K562 (cell line): Measurements from ENCODE around the gene SLC4A5. TPM values are rescaled to one million over a fixed set of nuclear protein-coding genes. Genes with fewer than 3 reads are reported as not detected.

Source experiments
- ATAC-seq: fragments of 200-7000 bp; cut with Tn5 transposase; 3 replicates; pipeline ENCODE4 v1.9.1; 2020; ENCODE audit warnings: moderate library complexity
- BruUV-seq: library from RNA; stranded (reverse); fragments of 400-500 nt; replicated peaks from 2 replicates; lab custom pipeline; 2021; lab: Mats Ljungman, UMichigan
- CTCF ChIA-PET: fragments of 300-600 bp; formaldehyde crosslinking; extraction: SDS; loops from one replicate; lab custom pipeline; 2021; ENCODE audit warnings: low intra/inter-chr PET ratio; lab: Yijun Ruan, JAX
- POLR2A ChIA-PET: fragments of 300-600, 350-650 bp; sonication (Branson Sonifier 250); formaldehyde crosslinking; extraction: SDS; loops from one replicate; lab custom pipeline; 2021; ENCODE audit warnings: antibody characterized with exemption, inconsistent platforms; lab: Yijun Ruan, JAX
- DNase-seq, 4 experiments: peaks; one replicate each; pipeline versions ENCODE4 v3.0.0 to v3.0.0-alpha.2; 2011 to 2018; ENCODE audit warnings: low spot score in 3 of 4, mixed read lengths in 3 of 4; ENCODE audit errors: extremely low read depth in 1 of 4
- FAIRE-seq: peaks from 2 replicates; lab custom pipeline; 2011; peaks lifted over from hg19 to GRCh38; lab: Jason Lieb, UNC
- H2AFZ ChIP-seq: 2 replicates; pipeline ENCODE4 v1.6.0; 2011; ENCODE audit warnings: low read depth, low read length, control low read depth, inconsistent platforms
- H3K27ac ChIP-seq: fragments of 200-600 bp; 3 replicates; pipeline ENCODE4 v1.8.0; 2011; ENCODE audit warnings: low read depth, mild to moderate bottlenecking, control low read depth, inconsistent platforms, low read length, moderate library complexity, mixed read lengths; ENCODE audit errors: extremely low read depth
- H3K27me3 ChIP-seq, 2 experiments: fragments of 300-600 bp in 1 of 2; 2 replicates in 1 of 2; 3 replicates in 1 of 2; pipeline versions ENCODE4 v1.6.0 to v1.8.0; 2011; ENCODE audit warnings: inconsistent platforms in 2 of 2, low read length in 2 of 2, mild to moderate bottlenecking in 1 of 2, mixed read lengths in 1 of 2, moderate library complexity in 1 of 2; ENCODE audit not compliant: control insufficient read depth in 2 of 2, insufficient read depth in 2 of 2
- H3K36me3 ChIP-seq: fragments of 300-600 bp; 3 replicates; pipeline ENCODE4 v1.8.0; 2011; ENCODE audit warnings: mild to moderate bottlenecking, low read length, inconsistent platforms; ENCODE audit not compliant: control insufficient read depth, insufficient read depth
- H3K4me1 ChIP-seq, 2 experiments: fragments of 200-600 bp in 1 of 2; replicated peaks in 1 of 2; 2 replicates in 1 of 2; 3 replicates in 1 of 2; pipeline versions ENCODE4 v1.5.1 to v1.8.0; 2011; ENCODE audit warnings: inconsistent platforms in 2 of 2, low read length in 2 of 2, mild to moderate bottlenecking in 1 of 2, mixed read lengths in 1 of 2, moderate library complexity in 1 of 2; ENCODE audit not compliant: control insufficient read depth in 2 of 2, insufficient read depth in 2 of 2
- H3K4me2 ChIP-seq: 2 replicates; pipeline ENCODE4 v1.6.1; 2011; ENCODE audit warnings: low read length, control low read depth, inconsistent platforms, mixed read lengths; ENCODE audit not compliant: insufficient read depth
- H3K4me3 ChIP-seq: fragments of 200-600 bp; sonication (generic), shearing (Covaris generic); 2 replicates; pipeline ENCODE4 v1.5.1; 2016; ENCODE audit warnings: control low read depth, inconsistent platforms
- H3K79me2 ChIP-seq: fragments of 200-600 bp; 3 replicates; pipeline ENCODE4 v1.8.0; 2011; ENCODE audit warnings: low read length, inconsistent platforms; ENCODE audit not compliant: control insufficient read depth, insufficient read depth
- H3K9ac ChIP-seq, 2 experiments: 2 replicates each; pipeline versions ENCODE4 v1.6.0 to v1.6.1; 2011; ENCODE audit warnings: low read depth in 2 of 2, low read length in 2 of 2, control low read depth in 1 of 2, inconsistent platforms in 1 of 2, mild to moderate bottlenecking in 1 of 2, mixed read lengths in 1 of 2; ENCODE audit not compliant: insufficient read depth in 1 of 2
- H3K9me1 ChIP-seq: one replicate; pipeline ENCODE4 v1.6.0; 2011; ENCODE audit warnings: inconsistent platforms, mild to moderate bottlenecking, low read length, moderate library complexity; ENCODE audit not compliant: control insufficient read depth, insufficient read depth
- H3K9me3 ChIP-seq: replicated peaks from 2 replicates; pipeline ENCODE4 v1.5.1; 2011; ENCODE audit warnings: low read depth, low read length, inconsistent platforms; ENCODE audit not compliant: control insufficient read depth, insufficient read depth
- H4K20me1 ChIP-seq: replicated peaks from 2 replicates; pipeline ENCODE4 v1.6.1; 2011; ENCODE audit warnings: low read length, inconsistent platforms, mixed read lengths; ENCODE audit not compliant: control insufficient read depth, insufficient read depth
- RAD21 ChIP-seq, 2 experiments: fragments of 250-450 bp in 1 of 2; fragments of 450-650 bp in 1 of 2; sonication (Bioruptor Pico) in 1 of 2; formaldehyde crosslinking in 1 of 2; IDR thresholded peaks in 1 of 2; conservative IDR thresholded peaks in 1 of 2; 2 replicates each; pipeline versions ENCODE4 v1.4.0 to v1.8.0; 2020 to 2022; ENCODE audit warnings: mild to moderate bottlenecking in 2 of 2, moderate library complexity in 1 of 2
- WGBS: fragments of 100-300 bp; shearing (Covaris generic); methylation state at CpG from one replicate; pipeline ENCODE4 v1.1.6; 2016; ENCODE audit warnings: low coverage, mixed read lengths; ENCODE audit not compliant: insufficient coverage; ENCODE audit errors: missing lambda C conversion rate; 5-methylcytosine and 5-hydroxymethylcytosine counted together
- in situ Hi-C: fragments of 300-500 bp; cut with MboI; formaldehyde crosslinking; loops from 4 replicates; pipeline ENCODE4 v1.15.0; 2018; ENCODE audit warnings: inconsistent platforms, mixed read lengths
- intact Hi-C: fragments of 100-400 bp; cut with micrococcal nuclease; formaldehyde crosslinking; loops from 2 replicates; pipeline ENCODE4 v1.14.2; 2022
- polyA plus RNA-seq, 8 experiments: library from polyadenylated mRNA; depleted of rRNA in 4 of 8; stranded (reverse) in 5 of 8; unstranded in 3 of 8; fragments of >200 nt; fragmentation: Nextera tagmentation in 2 of 8; fragmentation: Illumina TruSeq in 1 of 8; extraction: Ambion mirVana in 2 of 8; extraction: Trizol in 1 of 8; gene quantifications; 2 replicates each; pipeline versions ENCODE4 v1.2.1 to v1.2.3, GENCODE V29; 2011 to 2014; ENCODE audit warnings: inconsistent platforms in 1 of 8, missing spikeins in 1 of 8
- total RNA-seq, 7 experiments: library from RNA; depleted of rRNA in 6 of 7; stranded (reverse); fragments of >200 nt in 6 of 7; fragmentation: Illumina TruSeq in 2 of 7; extraction: Trizol in 2 of 7; gene quantifications; 2 replicates each; pipeline versions ENCODE4 v1.2.1 to v1.2.3, GENCODE V29; 2011 to 2021; ENCODE audit warnings: low replicate concordance in 1 of 7
- TF ChIP-seq, protein P1 (sequence below), 3 experiments: IDR thresholded peaks in 2 of 3; conservative IDR thresholded peaks in 1 of 3; 2 replicates each; pipeline ENCODE4 v1.5.1; 2011 to 2012; ENCODE audit warnings: low read length in 3 of 3, mild to moderate bottlenecking in 3 of 3, control low read depth in 2 of 3, improper control_type of control experiment in 1 of 3, inconsistent platforms in 1 of 3, low read depth in 1 of 3, mixed read lengths in 1 of 3, moderate library complexity in 1 of 3; ENCODE audit not compliant: insufficient read depth in 2 of 3
- TF ChIP-seq, protein P2 (sequence below): fragments of 450-650 bp; IDR thresholded peaks from 2 replicates; pipeline ENCODE4 v1.6.1; 2016; ENCODE audit warnings: low read depth
- TF ChIP-seq, protein P3 (sequence below): fragments of 450-650 bp; IDR thresholded peaks from 2 replicates; pipeline ENCODE4 v1.6.1; 2016

Gene SLC4A5
- total and polyA plus RNA-seq, 9 of the 15 experiments (the other 6 are each of a cell fraction or from before 2014, with no cell fraction given), result 0.03 to 0.77 (median 0.14) TPM; not detected in 1

DNA sequence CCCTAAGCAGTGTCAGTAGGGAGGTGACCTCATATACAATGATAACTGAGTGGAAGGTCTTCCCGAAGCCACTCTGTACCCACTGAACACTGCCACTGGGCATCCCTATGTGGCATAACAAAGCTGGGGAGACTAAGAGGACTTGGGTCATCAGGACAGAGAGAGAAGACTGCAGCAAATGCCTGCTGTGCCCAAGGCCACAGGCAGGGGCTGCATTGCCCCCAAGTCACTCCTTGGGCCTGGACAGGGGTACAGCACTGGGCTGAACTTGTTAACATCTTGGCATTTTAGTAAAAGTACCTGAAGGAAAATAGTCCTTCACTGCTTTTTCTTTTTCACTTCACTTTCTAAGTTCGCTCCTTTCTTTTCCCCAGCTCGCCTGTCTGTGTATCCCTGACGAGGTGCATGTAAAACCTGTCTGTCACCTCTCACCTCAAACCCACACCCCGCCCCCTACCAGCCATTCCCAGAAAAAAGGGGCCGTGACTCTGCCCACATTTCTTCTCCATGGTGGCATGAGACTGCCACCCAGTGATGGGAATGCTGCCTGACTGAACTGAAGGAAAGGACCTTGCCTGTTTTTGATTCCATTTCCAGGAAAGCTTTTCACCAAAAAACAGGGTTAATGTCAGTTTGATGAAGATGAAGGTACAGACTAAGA is 81.9 kb downstream of the SLC4A5 start:
- Histone ChIP-seq H3K79me2 (no peaks in the 10 kb centered on the region), H4K20me1 (no peaks in the 10 kb centered on the region), H3K4me2 (no peak overlapping the region), H3K4me3 (no peak overlapping the region), H3K36me3 (no peaks in the 10 kb centered on the region), H3K9me1 (no peaks in the 10 kb centered on the region), H3K9ac (no peak overlapping the region; a peak in 1 of 4 replicates), H2AFZ (no peak overlapping the region), H3K27ac (no peak overlapping the region), H3K9me3 (no peaks in the 10 kb centered on the region), H3K4me1 (peaks cover 0 to 3% of the 10 kb centered on the region in 2 experiments; a peak in 1 of 5 replicates), H3K27me3 (peaks cover 0 to 24% of the 10 kb centered on the region in 2 experiments; a peak in 2 of 5 replicates)
- in situ Hi-C loops (loop anchor here (10.0 kb wide), 1 partner anchor 333 kb away; no protein-coding TSS in a partner anchor), intact Hi-C loops (no loop called here)
- ChIA-PET POLR2A (interaction anchor here (0.9 kb wide), 1 partner anchor 10 kb away, joined by 4 read pairs; no protein-coding TSS in a partner anchor), CTCF (no interaction called here)
- BruUV-seq, result no TSS peak
- FAIRE-seq, result no peak
- DNase-seq, result no peak
- TF ChIP-seq, protein P1, sequence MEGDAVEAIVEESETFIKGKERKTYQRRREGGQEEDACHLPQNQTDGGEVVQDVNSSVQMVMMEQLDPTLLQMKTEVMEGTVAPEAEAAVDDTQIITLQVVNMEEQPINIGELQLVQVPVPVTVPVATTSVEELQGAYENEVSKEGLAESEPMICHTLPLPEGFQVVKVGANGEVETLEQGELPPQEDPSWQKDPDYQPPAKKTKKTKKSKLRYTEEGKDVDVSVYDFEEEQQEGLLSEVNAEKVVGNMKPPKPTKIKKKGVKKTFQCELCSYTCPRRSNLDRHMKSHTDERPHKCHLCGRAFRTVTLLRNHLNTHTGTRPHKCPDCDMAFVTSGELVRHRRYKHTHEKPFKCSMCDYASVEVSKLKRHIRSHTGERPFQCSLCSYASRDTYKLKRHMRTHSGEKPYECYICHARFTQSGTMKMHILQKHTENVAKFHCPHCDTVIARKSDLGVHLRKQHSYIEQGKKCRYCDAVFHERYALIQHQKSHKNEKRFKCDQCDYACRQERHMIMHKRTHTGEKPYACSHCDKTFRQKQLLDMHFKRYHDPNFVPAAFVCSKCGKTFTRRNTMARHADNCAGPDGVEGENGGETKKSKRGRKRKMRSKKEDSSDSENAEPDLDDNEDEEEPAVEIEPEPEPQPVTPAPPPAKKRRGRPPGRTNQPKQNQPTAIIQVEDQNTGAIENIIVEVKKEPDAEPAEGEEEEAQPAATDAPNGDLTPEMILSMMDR (IDR thresholded peaks at IDR 0.05 in 2 of 3, conservative IDR thresholded peaks at IDR 0.05 in 1 of 3; ENCODE audit: insufficient read depth in 2 of 3, low read depth in 1 of 3, low read length in 3 of 3), result peak; percentile 30 to 46 (median 32); a peak in 3 of 6 replicates
- peak; percentile 26 to 40; a peak in 2 of 4 replicates for TF ChIP-seq RAD21 (CRISPR knock-in tag; conservative IDR thresholded peaks at IDR 0.05 in 1 of 2, IDR thresholded peaks at IDR 0.05 in 1 of 2)
- TF ChIP-seq, protein P2, sequence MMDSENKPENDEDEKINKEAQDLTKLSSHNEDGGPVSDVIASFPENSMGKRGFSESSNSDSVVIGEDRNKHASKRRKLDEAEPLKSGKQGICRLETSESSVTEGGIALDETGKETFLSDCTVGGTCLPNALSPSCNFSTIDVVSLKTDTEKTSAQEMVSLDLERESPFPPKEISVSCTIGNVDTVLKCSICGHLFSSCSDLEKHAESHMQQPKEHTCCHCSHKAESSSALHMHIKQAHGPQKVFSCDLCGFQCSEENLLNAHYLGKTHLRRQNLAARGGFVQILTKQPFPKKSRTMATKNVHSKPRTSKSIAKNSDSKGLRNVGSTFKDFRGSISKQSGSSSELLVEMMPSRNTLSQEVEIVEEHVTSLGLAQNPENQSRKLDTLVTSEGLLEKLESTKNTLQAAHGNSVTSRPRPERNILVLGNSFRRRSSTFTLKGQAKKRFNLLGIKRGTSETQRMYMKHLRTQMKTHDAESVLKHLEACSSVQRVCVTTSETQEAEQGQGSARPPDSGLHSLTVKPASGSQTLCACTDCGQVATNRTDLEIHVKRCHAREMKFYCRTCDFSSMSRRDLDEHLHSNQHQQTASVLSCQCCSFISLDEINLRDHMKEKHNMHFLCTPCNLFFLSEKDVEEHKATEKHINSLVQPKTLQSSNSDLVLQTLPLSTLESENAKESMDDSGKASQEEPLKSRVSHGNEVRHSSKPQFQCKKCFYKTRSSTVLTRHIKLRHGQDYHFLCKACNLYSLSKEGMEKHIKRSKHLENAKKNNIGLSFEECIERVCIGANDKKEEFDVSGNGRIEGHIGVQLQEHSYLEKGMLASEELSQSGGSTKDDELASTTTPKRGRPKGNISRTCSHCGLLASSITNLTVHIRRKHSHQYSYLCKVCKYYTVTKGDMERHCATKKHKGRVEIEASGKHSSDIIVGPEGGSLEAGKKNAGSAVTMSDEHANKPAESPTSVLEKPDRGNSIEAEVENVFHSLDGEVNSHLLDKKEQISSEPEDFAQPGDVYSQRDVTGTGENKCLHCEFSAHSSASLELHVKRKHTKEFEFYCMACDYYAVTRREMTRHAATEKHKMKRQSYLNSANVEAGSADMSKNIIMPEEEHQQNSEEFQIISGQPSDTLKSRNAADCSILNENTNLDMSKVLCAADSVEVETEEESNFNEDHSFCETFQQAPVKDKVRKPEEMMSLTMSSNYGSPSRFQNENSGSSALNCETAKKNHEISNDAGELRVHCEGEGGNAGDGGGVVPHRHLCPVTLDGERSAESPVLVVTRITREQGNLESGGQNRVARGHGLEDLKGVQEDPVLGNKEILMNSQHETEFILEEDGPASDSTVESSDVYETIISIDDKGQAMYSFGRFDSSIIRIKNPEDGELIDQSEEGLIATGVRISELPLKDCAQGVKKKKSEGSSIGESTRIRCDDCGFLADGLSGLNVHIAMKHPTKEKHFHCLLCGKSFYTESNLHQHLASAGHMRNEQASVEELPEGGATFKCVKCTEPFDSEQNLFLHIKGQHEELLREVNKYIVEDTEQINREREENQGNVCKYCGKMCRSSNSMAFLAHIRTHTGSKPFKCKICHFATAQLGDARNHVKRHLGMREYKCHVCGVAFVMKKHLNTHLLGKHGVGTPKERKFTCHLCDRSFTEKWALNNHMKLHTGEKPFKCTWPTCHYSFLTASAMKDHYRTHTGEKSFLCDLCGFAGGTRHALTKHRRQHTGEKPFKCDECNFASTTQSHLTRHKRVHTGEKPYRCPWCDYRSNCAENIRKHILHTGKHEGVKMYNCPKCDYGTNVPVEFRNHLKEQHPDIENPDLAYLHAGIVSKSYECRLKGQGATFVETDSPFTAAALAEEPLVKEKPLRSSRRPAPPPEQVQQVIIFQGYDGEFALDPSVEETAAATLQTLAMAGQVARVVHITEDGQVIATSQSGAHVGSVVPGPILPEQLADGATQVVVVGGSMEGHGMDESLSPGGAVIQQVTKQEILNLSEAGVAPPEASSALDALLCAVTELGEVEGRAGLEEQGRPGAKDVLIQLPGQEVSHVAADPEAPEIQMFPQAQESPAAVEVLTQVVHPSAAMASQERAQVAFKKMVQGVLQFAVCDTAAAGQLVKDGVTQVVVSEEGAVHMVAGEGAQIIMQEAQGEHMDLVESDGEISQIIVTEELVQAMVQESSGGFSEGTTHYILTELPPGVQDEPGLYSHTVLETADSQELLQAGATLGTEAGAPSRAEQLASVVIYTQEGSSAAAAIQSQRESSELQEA, result no peak
- TF ChIP-seq, protein P3, sequence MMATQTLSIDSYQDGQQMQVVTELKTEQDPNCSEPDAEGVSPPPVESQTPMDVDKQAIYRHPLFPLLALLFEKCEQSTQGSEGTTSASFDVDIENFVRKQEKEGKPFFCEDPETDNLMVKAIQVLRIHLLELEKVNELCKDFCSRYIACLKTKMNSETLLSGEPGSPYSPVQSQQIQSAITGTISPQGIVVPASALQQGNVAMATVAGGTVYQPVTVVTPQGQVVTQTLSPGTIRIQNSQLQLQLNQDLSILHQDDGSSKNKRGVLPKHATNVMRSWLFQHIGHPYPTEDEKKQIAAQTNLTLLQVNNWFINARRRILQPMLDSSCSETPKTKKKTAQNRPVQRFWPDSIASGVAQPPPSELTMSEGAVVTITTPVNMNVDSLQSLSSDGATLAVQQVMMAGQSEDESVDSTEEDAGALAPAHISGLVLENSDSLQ, result 0 out of 2 replicates have a peak, but pooled peaks have one; percentile 10
- WGBS, result 12% methylated on average over 6 of the region's 6 CpGs
- ATAC-seq, result no peak
